SK-N-SH (cell line): ENCODE measurements around the gene CHSY3. TPM values are rescaled to one million over a fixed set of nuclear protein-coding genes. Genes with fewer than 3 reads are reported as not detected.

Source experiments
- CTCF ChIA-PET: fragments of 300-600, 350-600 bp; formaldehyde crosslinking; extraction: SDS; loops from one replicate; lab custom pipeline; 2021; lab: Yijun Ruan, JAX
- POLR2A ChIA-PET: fragments of 350-600 bp; sonication (Branson Sonifier 250); formaldehyde crosslinking; extraction: SDS; loops from one replicate; lab custom pipeline; 2020; ENCODE audit warnings: antibody characterized with exemption, inconsistent platforms; lab: Yijun Ruan, JAX
- DNase-seq: peaks from one replicate; pipeline ENCODE4 v3.0.0; 2012
- H2AFZ ChIP-seq: fragments of 200-600 bp; sonication (generic); 2 replicates; pipeline ENCODE4 v1.8.1; 2016; ENCODE audit warnings: antibody characterized with exemption, mild to moderate bottlenecking, low read depth
- H3F3A ChIP-seq: fragments of 200-600 bp; sonication (generic); replicated peaks from 2 replicates; pipeline ENCODE3; 2016; ENCODE audit warnings: antibody characterized with exemption, mild to moderate bottlenecking; ENCODE audit not compliant: insufficient read depth
- H3K27ac ChIP-seq, 2 experiments: fragments of 200-500 bp in 1 of 2; fragments of 200-600 bp in 1 of 2; sonication (Bioruptor generic) in 1 of 2; sonication (generic), shearing (Covaris generic) in 1 of 2; 2 replicates each; pipeline versions ENCODE4 v1.5.1 to v1.6.1; 2014 to 2016; ENCODE audit warnings: low read depth in 2 of 2, inconsistent platforms in 1 of 2, low read length in 1 of 2, mild to moderate bottlenecking in 1 of 2, mixed read lengths in 1 of 2
- H3K27me3 ChIP-seq: fragments of 200-600 bp; sonication (generic), shearing (Covaris generic); 2 replicates; pipeline ENCODE4 v1.6.1; 2016; ENCODE audit warnings: mixed run types; ENCODE audit not compliant: insufficient read depth
- H3K36me3 ChIP-seq, 2 experiments: fragments of 200-500 bp in 1 of 2; fragments of 200-600 bp in 1 of 2; sonication (Bioruptor generic) in 1 of 2; sonication (generic) in 1 of 2; replicated peaks in 1 of 2; 2 replicates each; pipeline versions ENCODE3 to v1.5.1; 2014 to 2016; ENCODE audit warnings: low read length in 1 of 2, mild to moderate bottlenecking in 1 of 2; ENCODE audit not compliant: insufficient read depth in 2 of 2, control insufficient read depth in 1 of 2
- H3K4me1 ChIP-seq, 2 experiments: fragments of 200-500 bp in 1 of 2; fragments of 200-600 bp in 1 of 2; sonication (Bioruptor generic) in 1 of 2; sonication (generic), shearing (Covaris generic) in 1 of 2; 2 replicates each; pipeline versions ENCODE4 v1.5.1 to v1.6.1; 2014 to 2016; ENCODE audit warnings: low read depth in 1 of 2, low read length in 1 of 2, mixed run types in 1 of 2; ENCODE audit not compliant: insufficient read depth in 2 of 2, control insufficient read depth in 1 of 2
- H3K4me2 ChIP-seq: fragments of 200-600 bp; sonication (generic), shearing (Covaris generic); 2 replicates; pipeline ENCODE4 v1.6.1; 2017; ENCODE audit warnings: mixed run types
- H3K4me3 ChIP-seq, 2 experiments: fragments of 200-500 bp in 1 of 2; fragments of 200-600 bp in 1 of 2; sonication (Bioruptor generic) in 1 of 2; sonication (generic), shearing (Covaris generic) in 1 of 2; 2 replicates each; pipeline versions ENCODE4 v1.5.1 to v1.8.1; 2014 to 2016; ENCODE audit warnings: low read depth in 2 of 2, inconsistent platforms in 1 of 2, low read length in 1 of 2, mild to moderate bottlenecking in 1 of 2, mixed read lengths in 1 of 2, moderate library complexity in 1 of 2
- H3K79me2 ChIP-seq: fragments of 200-600 bp; sonication (generic); 2 replicates; pipeline ENCODE4 v1.8.1; 2017; ENCODE audit warnings: mild to moderate bottlenecking; ENCODE audit not compliant: insufficient read depth
- H3K9ac ChIP-seq: fragments of 200-600 bp; sonication (generic); 2 replicates; pipeline ENCODE4 v1.6.1; 2017; ENCODE audit warnings: mixed run types
- H3K9me2 ChIP-seq: fragments of 200-600 bp; sonication (generic); 2 replicates; pipeline ENCODE4 v1.6.1; 2017; ENCODE audit warnings: mixed run types
- H3K9me3 ChIP-seq: fragments of 200-600 bp; sonication (generic); 2 replicates; pipeline ENCODE4 v1.6.1; 2017; ENCODE audit warnings: mixed run types, mild to moderate bottlenecking, moderate library complexity
- H4K20me1 ChIP-seq: fragments of 200-600 bp; sonication (generic); 2 replicates; pipeline ENCODE4 v1.6.1; 2017; ENCODE audit warnings: mild to moderate bottlenecking, mixed run types; ENCODE audit not compliant: insufficient read depth
- CHD2 ChIP-seq: fragments of 150-350 bp; IDR thresholded peaks from 2 replicates; pipeline ENCODE4 v1.6.1; 2018; ENCODE audit warnings: low read length; ENCODE audit not compliant: partially characterized antibody
- CTCF ChIP-seq: fragments of 200-600 bp; sonication (generic); IDR thresholded peaks from 2 replicates; pipeline ENCODE4 v1.6.1; 2017; ENCODE audit warnings: antibody characterized with exemption, mild to moderate bottlenecking, moderate library complexity
- EP300 ChIP-seq, 2 experiments: IDR thresholded peaks; 2 replicates each; pipeline versions ENCODE4 v1.4.0 to v1.6.1; 2012; ENCODE audit warnings: borderline replicate concordance in 1 of 2, low read depth in 1 of 2, low read length in 1 of 2
- EZH2phosphoT487 ChIP-seq: fragments of 200-600 bp; sonication (generic); IDR thresholded peaks from 2 replicates; pipeline ENCODE4 v1.6.1; 2017; ENCODE audit warnings: low read depth, mixed run types, mild to moderate bottlenecking, antibody characterized with exemption, moderate library complexity, borderline replicate concordance
- FOXJ3 ChIP-seq: sonication (generic); formaldehyde crosslinking; IDR thresholded peaks from 2 replicates; pipeline ENCODE4 v1.5.1; 2020; ENCODE audit warnings: mild to moderate bottlenecking, missing genetic modification reagents
- GABPA ChIP-seq: IDR thresholded peaks from 2 replicates; pipeline ENCODE4 v1.4.0; 2012; ENCODE audit warnings: low read depth, mild to moderate bottlenecking
- GATA2 ChIP-seq: sonication (generic); formaldehyde crosslinking; IDR thresholded peaks from 2 replicates; pipeline ENCODE4 v1.5.0; 2020; ENCODE audit warnings: mild to moderate bottlenecking, missing genetic modification reagents
- JUND ChIP-seq: IDR thresholded peaks from 2 replicates; pipeline ENCODE4 v1.4.0; 2012
- MEF2A ChIP-seq: IDR thresholded peaks from 2 replicates; pipeline ENCODE4 v1.4.0; 2012; ENCODE audit warnings: low read depth, borderline replicate concordance
- MXI1 ChIP-seq: IDR thresholded peaks from 2 replicates; pipeline ENCODE4 v1.6.1; 2012; ENCODE audit warnings: mild to moderate bottlenecking, low read depth, low read length, improper control_type of control experiment
- NFIC ChIP-seq: IDR thresholded peaks from 2 replicates; pipeline ENCODE4 v1.4.0; 2012; ENCODE audit warnings: borderline replicate concordance
- NRF1 ChIP-seq: IDR thresholded peaks from 2 replicates; pipeline ENCODE4 v1.6.1; 2012; ENCODE audit warnings: low read depth, mild to moderate bottlenecking, low read length
- POLR2AphosphoS5 ChIP-seq: IDR thresholded peaks from 2 replicates; pipeline ENCODE4 v1.6.1; 2012; ENCODE audit warnings: low read depth, low read length
- RAD21 ChIP-seq: IDR thresholded peaks from 2 replicates; pipeline ENCODE4 v1.6.1; 2012; ENCODE audit warnings: mild to moderate bottlenecking, low read length
- RFX5 ChIP-seq: IDR thresholded peaks from 2 replicates; pipeline ENCODE4 v1.6.1; 2012; ENCODE audit warnings: mild to moderate bottlenecking, improper control_type of control experiment, low read length
- RXRA ChIP-seq: IDR thresholded peaks from 2 replicates; pipeline ENCODE4 v1.4.0; 2012; ENCODE audit warnings: low read depth, mild to moderate bottlenecking, borderline replicate concordance
- TAF1 ChIP-seq: IDR thresholded peaks from 2 replicates; pipeline ENCODE4 v1.6.1; 2012; ENCODE audit warnings: low read depth, mild to moderate bottlenecking, low read length, moderate library complexity, borderline replicate concordance
- TEAD4 ChIP-seq: IDR thresholded peaks from 2 replicates; pipeline ENCODE4 v1.4.0; 2012; ENCODE audit warnings: mild to moderate bottlenecking, borderline replicate concordance; ENCODE audit not compliant: insufficient read depth
- WGBS: methylation state at CpG from one replicate; pipeline ENCODE4 v1.1.6; 2017; ENCODE audit warnings: low lambda C conversion rate; 5-methylcytosine and 5-hydroxymethylcytosine counted together
- polyA plus RNA-seq, 3 experiments: library from polyadenylated mRNA; depleted of rRNA; stranded (reverse); fragments of >200 nt; gene quantifications; 2 replicates each; pipeline ENCODE4 v1.2.3, GENCODE V29; 2012
- TF ChIP-seq, protein P1 (sequence below): IDR thresholded peaks from 2 replicates; pipeline ENCODE4 v1.4.0; 2012; ENCODE audit warnings: low read depth
- TF ChIP-seq, protein P2 (sequence below): fragments of 150-350 bp; IDR thresholded peaks from 2 replicates; pipeline ENCODE4 v1.6.1; 2017; ENCODE audit warnings: antibody characterized with exemption, low read length, low read depth, borderline replicate concordance
- TF ChIP-seq, protein P3 (sequence below): IDR thresholded peaks from 2 replicates; pipeline ENCODE4 v1.4.0; 2012; ENCODE audit warnings: low read depth, borderline replicate concordance

The CHSY3 gene
- polyA plus RNA-seq, 1 of the 3 experiments (the other 2 are of a cell fraction), result not detected

DNA sequence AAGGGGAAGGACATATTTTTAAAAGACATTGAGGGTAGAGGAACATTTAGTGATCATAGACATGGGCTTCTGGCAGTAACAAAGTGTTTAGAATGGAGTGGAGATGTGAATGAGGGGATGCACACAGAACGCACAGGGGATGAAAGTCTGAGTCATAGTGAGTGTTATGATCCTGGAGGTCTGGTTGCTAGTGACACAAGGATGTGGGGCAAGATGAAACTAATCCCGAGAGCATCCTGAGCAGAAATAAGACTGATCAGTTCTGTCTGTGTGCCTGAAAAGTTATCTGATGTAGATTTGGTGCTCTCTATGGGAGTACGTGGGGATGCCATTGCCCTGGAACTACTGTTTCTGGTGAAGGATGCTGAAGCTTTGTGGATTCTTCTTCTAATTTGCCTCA is 141.1 kb downstream of the CHSY3 start:
- no peak for DNase-seq
- no peaks in the 10 kb centered on the region; the same call in 1 of the 2 replicates for H3K27me3 ChIP-seq
- no peaks in the 10 kb centered on the region for H3K9me3 ChIP-seq
- H3K79me2 ChIP-seq, result no peaks in the 10 kb centered on the region
- no peak overlapping the region for H3K4me2 ChIP-seq
- no peaks in the 10 kb centered on the region for H4K20me1 ChIP-seq
- no peaks in the 10 kb centered on the region for H3K4me1 ChIP-seq
- no peaks in the 10 kb centered on the region for H3K9me2 ChIP-seq
- CTCF ChIA-PET, result no interaction called here
- H3F3A ChIP-seq, result no peaks in the 10 kb centered on the region
- POLR2A ChIA-PET, result no interaction called here
- no peak for TF ChIP-seq CTCF
- no peak for TF ChIP-seq JUND
- TF ChIP-seq, protein P1, sequence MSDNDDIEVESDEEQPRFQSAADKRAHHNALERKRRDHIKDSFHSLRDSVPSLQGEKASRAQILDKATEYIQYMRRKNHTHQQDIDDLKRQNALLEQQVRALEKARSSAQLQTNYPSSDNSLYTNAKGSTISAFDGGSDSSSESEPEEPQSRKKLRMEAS, result no peak
- TF ChIP-seq MEF2A, result no peak
- TF ChIP-seq, protein P2, sequence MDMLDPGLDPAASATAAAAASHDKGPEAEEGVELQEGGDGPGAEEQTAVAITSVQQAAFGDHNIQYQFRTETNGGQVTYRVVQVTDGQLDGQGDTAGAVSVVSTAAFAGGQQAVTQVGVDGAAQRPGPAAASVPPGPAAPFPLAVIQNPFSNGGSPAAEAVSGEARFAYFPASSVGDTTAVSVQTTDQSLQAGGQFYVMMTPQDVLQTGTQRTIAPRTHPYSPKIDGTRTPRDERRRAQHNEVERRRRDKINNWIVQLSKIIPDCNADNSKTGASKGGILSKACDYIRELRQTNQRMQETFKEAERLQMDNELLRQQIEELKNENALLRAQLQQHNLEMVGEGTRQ, result no peak
- no peak for TF ChIP-seq EZH2phosphoT487
- no peak for TF ChIP-seq RXRA
- no peak for TF ChIP-seq POLR2AphosphoS5
- no peak for TF ChIP-seq NRF1
- no peak for TF ChIP-seq TEAD4
- no peak for TF ChIP-seq TAF1
- TF ChIP-seq NFIC, result no peak
- TF ChIP-seq, protein P3, sequence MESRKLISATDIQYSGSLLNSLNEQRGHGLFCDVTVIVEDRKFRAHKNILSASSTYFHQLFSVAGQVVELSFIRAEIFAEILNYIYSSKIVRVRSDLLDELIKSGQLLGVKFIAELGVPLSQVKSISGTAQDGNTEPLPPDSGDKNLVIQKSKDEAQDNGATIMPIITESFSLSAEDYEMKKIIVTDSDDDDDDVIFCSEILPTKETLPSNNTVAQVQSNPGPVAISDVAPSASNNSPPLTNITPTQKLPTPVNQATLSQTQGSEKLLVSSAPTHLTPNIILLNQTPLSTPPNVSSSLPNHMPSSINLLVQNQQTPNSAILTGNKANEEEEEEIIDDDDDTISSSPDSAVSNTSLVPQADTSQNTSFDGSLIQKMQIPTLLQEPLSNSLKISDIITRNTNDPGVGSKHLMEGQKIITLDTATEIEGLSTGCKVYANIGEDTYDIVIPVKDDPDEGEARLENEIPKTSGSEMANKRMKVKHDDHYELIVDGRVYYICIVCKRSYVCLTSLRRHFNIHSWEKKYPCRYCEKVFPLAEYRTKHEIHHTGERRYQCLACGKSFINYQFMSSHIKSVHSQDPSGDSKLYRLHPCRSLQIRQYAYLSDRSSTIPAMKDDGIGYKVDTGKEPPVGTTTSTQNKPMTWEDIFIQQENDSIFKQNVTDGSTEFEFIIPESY, result no peak
- no peaks in the 10 kb centered on the region for H3K36me3 ChIP-seq
- 0% methylated on average over 3 of the region's 3 CpGs for WGBS
- no peak overlapping the region for H3K9ac ChIP-seq
- no peak overlapping the region for H3K27ac ChIP-seq
- H2AFZ ChIP-seq, result no peak overlapping the region
- H3K4me3 ChIP-seq, result no peak overlapping the region

DNA sequence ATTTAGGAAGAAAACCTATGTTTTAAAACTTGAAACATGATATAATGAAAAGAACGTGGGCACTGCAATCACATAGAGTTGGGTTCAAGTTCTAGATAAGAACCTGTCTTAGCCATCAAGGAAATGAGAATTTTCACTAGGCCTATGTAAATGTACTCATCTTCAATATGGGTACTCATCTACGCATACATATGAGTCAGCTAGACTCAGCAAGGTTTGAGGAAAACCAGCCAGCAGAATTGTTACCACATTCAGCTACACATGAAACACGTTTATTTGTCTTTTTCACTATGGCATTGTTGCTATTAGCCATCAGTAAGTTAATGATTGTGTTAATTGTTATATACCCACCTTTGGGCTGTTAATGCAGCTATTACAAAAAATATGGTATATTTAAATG is 146.3 kb downstream of the CHSY3 start:
- Histone ChIP-seq H4K20me1 (no peaks in the 10 kb centered on the region), H3K9ac (no peak overlapping the region), H3K27me3 (no peaks in the 10 kb centered on the region), H2AFZ (no peak overlapping the region), H3K4me3 (no peak overlapping the region), H3K9me3 (no peaks in the 10 kb centered on the region), H3K79me2 (no peaks in the 10 kb centered on the region), H3K4me1 (no peaks in the 10 kb centered on the region), H3K9me2 (no peaks in the 10 kb centered on the region), H3F3A (no peaks in the 10 kb centered on the region), H3K4me2 (no peak overlapping the region), H3K27ac (no peak overlapping the region), H3K36me3 (no peaks in the 10 kb centered on the region)
- DNase-seq, result no peak
- WGBS, result 3% methylated on average over 3 of the region's 3 CpGs
- ChIA-PET CTCF (interaction anchor here (0.6 kb wide), 1 partner anchor 373 kb away, joined by 3 read pairs; no protein-coding TSS in a partner anchor), POLR2A (no interaction called here)
- TF ChIP-seq GABPA (no peak), CHD2 (no peak), EP300 (IDR thresholded peaks at IDR 0.05; ENCODE audit: borderline replicate concordance in 1 of 2, low read depth in 1 of 2, low read length in 1 of 2) (no peak), GATA2 (CRISPR knock-in tag) (no peak), RAD21 (no peak), EZH2phosphoT487 (no peak), POLR2AphosphoS5 (no peak), MXI1 (no peak), NRF1 (no peak), JUND (no peak), NFIC (no peak), RFX5 (no peak), FOXJ3 (no peak)
- TF ChIP-seq, protein P2, result no peak
